GM12878 (cell line): ENCODE data around the gene PLA2G6. TPM values are rescaled to one million over a fixed set of nuclear protein-coding genes. Genes with fewer than 3 reads are reported as not detected.

Source experiments
- ATAC-seq: fragments of 200-7000 bp; cut with Tn5 transposase; 3 replicates; pipeline ENCODE4 v1.9.1; 2020; ENCODE audit warnings: mild to moderate bottlenecking, moderate library complexity
- BruUV-seq: library from RNA; stranded (reverse); fragments of 400-500 nt; replicated peaks from 2 replicates; lab custom pipeline; 2021; lab: Mats Ljungman, UMichigan
- CTCF ChIA-PET: fragments of 300-600 bp; sonication (Branson Sonifier 250); formaldehyde crosslinking; extraction: SDS; loops from one replicate; lab custom pipeline; 2021; ENCODE audit warnings: inconsistent platforms; lab: Yijun Ruan, JAX
- POLR2A ChIA-PET: fragments of 350-600 bp; formaldehyde crosslinking; extraction: SDS; loops from one replicate; lab custom pipeline; 2021; ENCODE audit warnings: inconsistent platforms; lab: Charles Lee
- RAD21 ChIA-PET: fragments of 300-600 bp; sonication (Branson Sonifier 250); formaldehyde crosslinking; loops from one replicate; lab custom pipeline; 2023; ENCODE audit warnings: antibody characterized with exemption; ENCODE audit not compliant: unreplicated experiment; lab: Charles Lee
- SMC1A ChIA-PET: fragments of 300-600 bp; sonication (Branson Sonifier 250); formaldehyde crosslinking; loops from one replicate; lab custom pipeline; 2023; ENCODE audit not compliant: unreplicated experiment, uncharacterized antibody; lab: Charles Lee
- DNase-seq: peaks from one replicate; pipeline ENCODE4 v3.0.0-alpha.2; 2011; ENCODE audit warnings: low read depth, low spot score
- FAIRE-seq: peaks from 3 replicates; lab custom pipeline; 2011; peaks lifted over from hg19 to GRCh38; lab: Jason Lieb, UNC
- H2AFZ ChIP-seq: 2 replicates; pipeline ENCODE4 v1.6.0; 2011; ENCODE audit warnings: low read depth, low read length, control low read depth; ENCODE audit not compliant: control insufficient read depth
- H3K27ac ChIP-seq: 2 replicates; pipeline ENCODE4 v1.5.1; 2011; ENCODE audit warnings: control low read depth; ENCODE audit not compliant: control insufficient read depth, insufficient read depth
- H3K27me3 ChIP-seq, 2 experiments: replicated peaks in 1 of 2; 2 replicates each; pipeline versions ENCODE4 v1.6.0 to v1.6.1; 2011; ENCODE audit warnings: low read length in 1 of 2; ENCODE audit not compliant: control insufficient read depth in 2 of 2, insufficient read depth in 2 of 2
- H3K36me3 ChIP-seq, 2 experiments: 2 replicates each; pipeline ENCODE4 v1.5.1; 2011; ENCODE audit warnings: low read length in 1 of 2; ENCODE audit not compliant: control insufficient read depth in 2 of 2, insufficient read depth in 2 of 2
- H3K4me1 ChIP-seq: 2 replicates; pipeline ENCODE4 v1.6.1; 2011; ENCODE audit warnings: mild to moderate bottlenecking, low read length, moderate library complexity, mixed read lengths; ENCODE audit not compliant: control insufficient read depth, insufficient read depth
- H3K4me2 ChIP-seq: 2 replicates; pipeline ENCODE4 v1.6.0; 2011; ENCODE audit warnings: control low read depth; ENCODE audit not compliant: control insufficient read depth, insufficient read depth
- H3K4me3 ChIP-seq: fragments of 200-600 bp; sonication (generic); 2 replicates; pipeline ENCODE4 v1.5.1; 2016
- H3K79me2 ChIP-seq: 2 replicates; pipeline ENCODE4 v1.6.0; 2011; ENCODE audit warnings: low read length; ENCODE audit not compliant: control insufficient read depth, insufficient read depth
- H3K9ac ChIP-seq: 2 replicates; pipeline ENCODE4 v1.8.0; 2011; ENCODE audit warnings: low read length, control low read depth, mixed read lengths; ENCODE audit not compliant: control insufficient read depth, insufficient read depth
- H3K9me3 ChIP-seq: replicated peaks from 3 replicates; pipeline ENCODE4 v1.5.1; 2011; ENCODE audit warnings: mild to moderate bottlenecking, low read length; ENCODE audit not compliant: control insufficient read depth, insufficient read depth
- H4K20me1 ChIP-seq: 2 replicates; pipeline ENCODE4 v1.6.0; 2011; ENCODE audit not compliant: control insufficient read depth, insufficient read depth
- HCFC1 ChIP-seq: fragments of 150-350 bp; IDR thresholded peaks from 2 replicates; pipeline ENCODE4 v1.6.1; 2014; ENCODE audit warnings: low read length
- KLF5 ChIP-seq: fragments of 450-650 bp; IDR thresholded peaks from 2 replicates; pipeline ENCODE4 v1.6.1; 2014; ENCODE audit warnings: mild to moderate bottlenecking; ENCODE audit not compliant: partially characterized antibody
- RELA ChIP-seq: fragments of 450-650 bp; IDR thresholded peaks from 2 replicates; pipeline ENCODE4 v1.8.0; 2014; ENCODE audit warnings: borderline replicate concordance; ENCODE audit not compliant: partially characterized antibody
- SMAD1 ChIP-seq: fragments of 450-650 bp; IDR thresholded peaks from 2 replicates; pipeline ENCODE4 v1.6.1; 2018; ENCODE audit warnings: mild to moderate bottlenecking, low read depth; ENCODE audit not compliant: partially characterized antibody
- SMC3 ChIP-seq: IDR thresholded peaks from 2 replicates; pipeline ENCODE4 v1.6.1; 2011; ENCODE audit warnings: low read length, improper control_type of control experiment, borderline replicate concordance
- TBL1XR1 ChIP-seq: IDR thresholded peaks from 2 replicates; pipeline ENCODE4 v1.6.1; 2012; ENCODE audit warnings: low read depth, low read length, improper control_type of control experiment
- ZBED1 ChIP-seq: IDR thresholded peaks from 2 replicates; pipeline ENCODE4 v1.6.1; 2016; ENCODE audit warnings: borderline replicate concordance
- WGBS: methylation state at CpG from one replicate; pipeline ENCODE4 v1.1.6; 2016; ENCODE audit warnings: low lambda C conversion rate; ENCODE audit not compliant: insufficient replicate concordance, insufficient coverage; ENCODE audit errors: missing lambda C conversion rate; 5-methylcytosine and 5-hydroxymethylcytosine counted together
- in situ Hi-C: fragments of 300-500 bp; cut with MboI; formaldehyde crosslinking; loops from 9 replicates; pipeline ENCODE4 v1.14.3; 2018; ENCODE audit warnings: mixed read lengths
- intact Hi-C: fragments of 100-400 bp; cut with micrococcal nuclease; formaldehyde crosslinking; loops from one replicate; pipeline ENCODE4 v1.14.2; 2022; ENCODE audit not compliant: unreplicated experiment
- polyA plus RNA-seq, 11 experiments: library from polyadenylated mRNA; depleted of rRNA in 4 of 11; unstranded in 6 of 11; stranded (reverse) in 5 of 11; fragments of >200 nt; fragmentation: Nextera tagmentation in 4 of 11; fragmentation: Illumina TruSeq in 1 of 11; extraction: Ambion mirVana in 4 of 11; extraction: Trizol in 1 of 11; gene quantifications; 1 replicate in 1 of 11; 2 replicates in 10 of 11; pipeline versions ENCODE4 v1.2.1 to v1.2.3, GENCODE V29; 2011 to 2016; ENCODE audit warnings: inconsistent platforms in 2 of 11, missing spikeins in 2 of 11, low read depth in 1 of 11
- total RNA-seq, 4 experiments: library from RNA; depleted of rRNA in 3 of 4; stranded (reverse); fragments of >200 nt in 3 of 4; fragmentation: Illumina TruSeq in 1 of 4; extraction: Trizol in 1 of 4; gene quantifications; 2 replicates each; pipeline versions ENCODE4 v1.2.1 to v1.2.3, GENCODE V29; 2013 to 2021
- TF ChIP-seq, protein P1 (sequence below): fragments of 450-650 bp; formaldehyde crosslinking; IDR thresholded peaks from 2 replicates; pipeline ENCODE4 v1.4.0; 2020; ENCODE audit warnings: mild to moderate bottlenecking, moderate library complexity

PLA2G6 gene
- total and polyA plus RNA-seq, 10 of the 15 experiments (the other 5 are each of a cell fraction or from before 2014, with no cell fraction given): 0.15 to 42.2 (median 15.8) TPM

- no peak for TF ChIP-seq TBL1XR1
- TF ChIP-seq, protein P1, sequence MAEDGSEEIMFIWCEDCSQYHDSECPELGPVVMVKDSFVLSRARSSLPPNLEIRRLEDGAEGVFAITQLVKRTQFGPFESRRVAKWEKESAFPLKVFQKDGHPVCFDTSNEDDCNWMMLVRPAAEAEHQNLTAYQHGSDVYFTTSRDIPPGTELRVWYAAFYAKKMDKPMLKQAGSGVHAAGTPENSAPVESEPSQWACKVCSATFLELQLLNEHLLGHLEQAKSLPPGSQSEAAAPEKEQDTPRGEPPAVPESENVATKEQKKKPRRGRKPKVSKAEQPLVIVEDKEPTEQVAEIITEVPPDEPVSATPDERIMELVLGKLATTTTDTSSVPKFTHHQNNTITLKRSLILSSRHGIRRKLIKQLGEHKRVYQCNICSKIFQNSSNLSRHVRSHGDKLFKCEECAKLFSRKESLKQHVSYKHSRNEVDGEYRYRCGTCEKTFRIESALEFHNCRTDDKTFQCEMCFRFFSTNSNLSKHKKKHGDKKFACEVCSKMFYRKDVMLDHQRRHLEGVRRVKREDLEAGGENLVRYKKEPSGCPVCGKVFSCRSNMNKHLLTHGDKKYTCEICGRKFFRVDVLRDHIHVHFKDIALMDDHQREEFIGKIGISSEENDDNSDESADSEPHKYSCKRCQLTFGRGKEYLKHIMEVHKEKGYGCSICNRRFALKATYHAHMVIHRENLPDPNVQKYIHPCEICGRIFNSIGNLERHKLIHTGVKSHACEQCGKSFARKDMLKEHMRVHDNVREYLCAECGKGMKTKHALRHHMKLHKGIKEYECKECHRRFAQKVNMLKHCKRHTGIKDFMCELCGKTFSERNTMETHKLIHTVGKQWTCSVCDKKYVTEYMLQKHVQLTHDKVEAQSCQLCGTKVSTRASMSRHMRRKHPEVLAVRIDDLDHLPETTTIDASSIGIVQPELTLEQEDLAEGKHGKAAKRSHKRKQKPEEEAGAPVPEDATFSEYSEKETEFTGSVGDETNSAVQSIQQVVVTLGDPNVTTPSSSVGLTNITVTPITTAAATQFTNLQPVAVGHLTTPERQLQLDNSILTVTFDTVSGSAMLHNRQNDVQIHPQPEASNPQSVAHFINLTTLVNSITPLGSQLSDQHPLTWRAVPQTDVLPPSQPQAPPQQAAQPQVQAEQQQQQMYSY (CRISPR knock-in tag): no peak
- TF ChIP-seq RELA: no peak
- TF ChIP-seq ZBED1: no peak
- TF ChIP-seq KLF5: no peak
- TF ChIP-seq SMAD1: no peak
- TF ChIP-seq HCFC1: no peak
- TF ChIP-seq SMC3: no peak
- in situ Hi-C loops: no loop called here
- no peak for FAIRE-seq
- Histone ChIP-seq H3K9ac (no peak overlapping the region), H4K20me1 (no peaks in the 10 kb centered on the region), H3K27ac (no peak overlapping the region), H3K79me2 (no peaks in the 10 kb centered on the region), H3K4me3 (no peak overlapping the region), H3K4me2 (no peak overlapping the region), H3K27me3 (no peaks in the 10 kb centered on the region), H3K36me3 (peaks cover 0 to 4% of the 10 kb centered on the region in 2 experiments; a peak in 3 of 4 replicates), H3K9me3 (no peaks in the 10 kb centered on the region), H2AFZ (no peak overlapping the region), H3K4me1 (no peaks in the 10 kb centered on the region)
- CTCF ChIA-PET: no interaction called here
- 80% methylated on average over 23 of the region's 23 CpGs for WGBS
- intact Hi-C loops: no loop called here
- DNase-seq: no peak
- POLR2A ChIA-PET: no interaction called here
- RAD21 ChIA-PET: no interaction called here
- SMC1A ChIA-PET: no interaction called here
- no TSS peak for BruUV-seq
- ATAC-seq: no peak
Measured at GRCh38 chr22:38126928-38127668, 54.5 kb downstream of the PLA2G6 start.
